ENCODE data around the gene PC. TPM values are rescaled to one million over a fixed set of nuclear protein-coding genes. Genes with fewer than 3 reads are reported as not detected.
A peak's percentile ranks its signal among the peaks of the same experiment; 100 is the strongest.

Gene PC
- total and polyA plus RNA-seq, 7 donors, result 2.0 to 40.2 (median 11.8) TPM

DNA sequence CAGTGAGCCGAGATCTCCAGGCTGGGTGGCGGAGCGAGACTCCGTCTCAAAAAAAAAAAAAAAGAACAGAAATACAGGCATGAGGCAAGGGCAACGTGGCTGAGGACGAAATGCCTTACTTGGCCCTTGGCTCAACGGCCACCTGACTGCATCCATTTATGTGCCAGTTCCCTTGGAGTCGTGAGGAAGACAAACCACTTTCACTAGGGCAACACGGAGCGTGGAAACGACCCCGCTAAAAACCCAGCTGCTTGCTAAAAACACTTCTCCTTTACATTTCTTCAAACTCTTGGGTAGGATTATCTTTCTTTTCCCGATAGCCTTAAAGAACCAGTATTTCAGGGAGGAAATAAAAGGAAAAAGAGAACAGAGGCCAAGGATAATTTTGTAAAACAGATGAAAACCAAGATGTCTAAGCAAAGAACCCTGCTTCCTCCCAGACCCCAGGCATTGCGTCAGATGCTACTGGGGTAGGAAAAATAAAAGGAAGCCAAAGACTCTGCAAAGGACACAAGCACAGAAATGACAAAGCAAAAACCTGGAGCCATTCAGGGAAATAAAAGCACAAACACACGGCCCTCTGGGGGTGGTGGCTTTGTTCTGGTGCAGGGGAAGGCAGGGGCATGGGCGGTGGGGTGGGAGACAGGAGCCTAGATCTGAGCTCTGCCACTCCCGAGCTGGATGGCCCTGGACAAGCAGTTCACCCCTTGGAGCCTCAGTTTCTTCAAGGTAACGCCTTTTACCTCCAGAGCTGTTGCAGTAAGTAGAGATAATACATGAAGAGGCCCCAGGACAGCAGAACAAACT is 37.0 kb downstream of the PC start:
- TF ChIP-seq, protein P1, sequence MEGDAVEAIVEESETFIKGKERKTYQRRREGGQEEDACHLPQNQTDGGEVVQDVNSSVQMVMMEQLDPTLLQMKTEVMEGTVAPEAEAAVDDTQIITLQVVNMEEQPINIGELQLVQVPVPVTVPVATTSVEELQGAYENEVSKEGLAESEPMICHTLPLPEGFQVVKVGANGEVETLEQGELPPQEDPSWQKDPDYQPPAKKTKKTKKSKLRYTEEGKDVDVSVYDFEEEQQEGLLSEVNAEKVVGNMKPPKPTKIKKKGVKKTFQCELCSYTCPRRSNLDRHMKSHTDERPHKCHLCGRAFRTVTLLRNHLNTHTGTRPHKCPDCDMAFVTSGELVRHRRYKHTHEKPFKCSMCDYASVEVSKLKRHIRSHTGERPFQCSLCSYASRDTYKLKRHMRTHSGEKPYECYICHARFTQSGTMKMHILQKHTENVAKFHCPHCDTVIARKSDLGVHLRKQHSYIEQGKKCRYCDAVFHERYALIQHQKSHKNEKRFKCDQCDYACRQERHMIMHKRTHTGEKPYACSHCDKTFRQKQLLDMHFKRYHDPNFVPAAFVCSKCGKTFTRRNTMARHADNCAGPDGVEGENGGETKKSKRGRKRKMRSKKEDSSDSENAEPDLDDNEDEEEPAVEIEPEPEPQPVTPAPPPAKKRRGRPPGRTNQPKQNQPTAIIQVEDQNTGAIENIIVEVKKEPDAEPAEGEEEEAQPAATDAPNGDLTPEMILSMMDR (IDR thresholded peaks at IDR 0.05), result no peak
- TF ChIP-seq POLR2A (IDR thresholded peaks at IDR 0.05) (no peak), EP300 (IDR thresholded peaks at IDR 0.05) (no peak), POLR2AphosphoS5 (IDR thresholded peaks at IDR 0.05) (no peak)
- WGBS, 2 donors, result 71 to 88% methylated on average over 18 of the region's 18 CpGs
- intact Hi-C loops (cut with DNase I), result no loop called here

DNA sequence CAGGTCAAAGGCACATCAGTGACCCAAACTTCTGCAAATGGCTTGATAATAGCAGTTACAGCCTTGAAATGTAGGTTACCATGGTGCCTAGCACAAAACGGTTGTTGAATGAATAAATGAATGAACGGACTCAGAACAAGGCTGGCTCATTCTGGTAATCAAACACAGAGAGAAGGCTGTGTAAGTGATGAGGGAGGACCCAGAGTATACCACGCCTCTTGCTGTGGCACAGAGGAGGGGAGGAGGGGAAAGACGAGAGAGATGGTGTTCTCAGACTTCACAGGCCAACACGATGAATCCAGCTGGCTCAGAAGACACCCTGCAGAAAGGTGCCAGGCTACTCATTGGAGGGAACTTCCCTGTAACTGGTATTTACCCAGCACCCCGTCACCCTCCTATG is 38.3 kb downstream of the PC start:
- no peaks in the 10 kb centered on the region for H3K36me3 ChIP-seq
- no peaks in the 10 kb centered on the region for H3K4me1 ChIP-seq
- H3K9me3 ChIP-seq, result no peaks in the 10 kb centered on the region
- H3K4me3 ChIP-seq, result no peak overlapping the region
- H3K27ac ChIP-seq, result no peak overlapping the region
- intact Hi-C loops (cut with DNase I), result no loop called here
- TF ChIP-seq EP300 (IDR thresholded peaks at IDR 0.05) (no peak), POLR2AphosphoS5 (IDR thresholded peaks at IDR 0.05) (no peak), POLR2A (IDR thresholded peaks at IDR 0.05) (no peak)
- TF ChIP-seq, protein P1 (IDR thresholded peaks at IDR 0.05), result no peak
- DNase-seq, result no peak
- H3K27me3 ChIP-seq, result no peaks in the 10 kb centered on the region
- 79 to 82% methylated on average over 6 of the region's 6 CpGs for WGBS, 2 donors

More for the DNA sequence above, 37.0 kb downstream of the PC start:
- DNase-seq, result no peak
- no peaks in the 10 kb centered on the region for H3K9me3 ChIP-seq
- H3K4me3 ChIP-seq, result no peak overlapping the region
- H3K27ac ChIP-seq, result no peak overlapping the region
- no peaks in the 10 kb centered on the region for H3K4me1 ChIP-seq
- no peaks in the 10 kb centered on the region for H3K36me3 ChIP-seq
- H3K27me3 ChIP-seq, result no peaks in the 10 kb centered on the region

DNA sequence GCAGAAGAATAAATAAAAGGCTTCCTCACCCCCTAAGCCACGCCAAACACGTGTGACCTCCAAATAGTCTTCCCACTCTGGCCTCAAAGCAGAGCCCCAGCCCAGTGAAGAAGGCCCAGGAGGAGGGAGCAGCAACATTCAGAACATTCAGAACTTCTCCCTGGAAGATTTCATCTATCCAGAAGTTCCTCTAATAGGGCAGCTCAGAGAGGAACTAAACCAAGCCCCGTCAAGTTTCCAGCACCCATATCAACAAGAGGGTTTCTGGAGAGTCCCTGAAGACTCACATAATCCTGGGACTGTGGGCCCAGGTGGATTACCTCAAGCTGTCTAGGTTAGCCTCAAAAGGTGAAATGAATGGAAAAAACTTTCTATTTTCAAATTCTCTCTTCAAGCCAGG is 39.4 kb downstream of the PC start:
- Histone ChIP-seq H3K4me3 (no peak overlapping the region), H3K27ac (no peak overlapping the region), H3K36me3 (no peaks in the 10 kb centered on the region), H3K4me1 (no peaks in the 10 kb centered on the region), H3K9me3 (no peaks in the 10 kb centered on the region), H3K27me3 (no peaks in the 10 kb centered on the region)
- 47 to 65% methylated on average over 3 of the region's 3 CpGs for WGBS, 2 donors
- DNase-seq, result no peak
- intact Hi-C loops (cut with DNase I), result no loop called here
- TF ChIP-seq EP300 (IDR thresholded peaks at IDR 0.05), result no peak

DNA sequence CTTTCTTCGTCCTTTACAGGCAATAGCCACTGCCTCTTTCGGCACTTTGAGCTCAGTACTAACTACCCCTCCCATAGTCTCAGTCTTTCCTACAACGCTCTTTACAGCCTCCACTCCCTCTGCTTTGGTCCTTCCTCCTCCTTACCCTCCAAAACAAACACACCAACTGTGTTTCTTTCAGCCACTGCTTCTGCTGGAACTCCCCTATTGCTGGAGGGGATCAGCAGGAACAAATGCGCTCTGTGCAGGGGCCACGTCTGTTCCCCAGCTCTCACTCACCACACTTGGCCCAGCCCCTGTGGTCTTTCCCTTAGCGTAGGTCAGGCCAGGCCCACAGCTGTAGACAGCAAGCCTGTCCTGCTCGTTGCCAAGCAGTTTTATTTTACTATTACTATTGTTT is 42.3 kb downstream of the PC start:
- H3K4me3 ChIP-seq, result no peak overlapping the region
- intact Hi-C loops (cut with DNase I), result no loop called here
- peak overlapping the region in 1 of 4 donors; percentile 50 for H3K27ac ChIP-seq
- H3K36me3 ChIP-seq, result no peaks in the 10 kb centered on the region
- 39 to 70% methylated on average over 7 of the region's 7 CpGs for WGBS, 2 donors
- no peaks in the 10 kb centered on the region for H3K4me1 ChIP-seq
- DNase-seq, result no peak
- TF ChIP-seq, protein P1 (IDR thresholded peaks at IDR 0.05), result no peak
- TF ChIP-seq POLR2AphosphoS5 (IDR thresholded peaks at IDR 0.05), result no peak
- H3K9me3 ChIP-seq, result no peaks in the 10 kb centered on the region
- no peaks in the 10 kb centered on the region for H3K27me3 ChIP-seq

DNA sequence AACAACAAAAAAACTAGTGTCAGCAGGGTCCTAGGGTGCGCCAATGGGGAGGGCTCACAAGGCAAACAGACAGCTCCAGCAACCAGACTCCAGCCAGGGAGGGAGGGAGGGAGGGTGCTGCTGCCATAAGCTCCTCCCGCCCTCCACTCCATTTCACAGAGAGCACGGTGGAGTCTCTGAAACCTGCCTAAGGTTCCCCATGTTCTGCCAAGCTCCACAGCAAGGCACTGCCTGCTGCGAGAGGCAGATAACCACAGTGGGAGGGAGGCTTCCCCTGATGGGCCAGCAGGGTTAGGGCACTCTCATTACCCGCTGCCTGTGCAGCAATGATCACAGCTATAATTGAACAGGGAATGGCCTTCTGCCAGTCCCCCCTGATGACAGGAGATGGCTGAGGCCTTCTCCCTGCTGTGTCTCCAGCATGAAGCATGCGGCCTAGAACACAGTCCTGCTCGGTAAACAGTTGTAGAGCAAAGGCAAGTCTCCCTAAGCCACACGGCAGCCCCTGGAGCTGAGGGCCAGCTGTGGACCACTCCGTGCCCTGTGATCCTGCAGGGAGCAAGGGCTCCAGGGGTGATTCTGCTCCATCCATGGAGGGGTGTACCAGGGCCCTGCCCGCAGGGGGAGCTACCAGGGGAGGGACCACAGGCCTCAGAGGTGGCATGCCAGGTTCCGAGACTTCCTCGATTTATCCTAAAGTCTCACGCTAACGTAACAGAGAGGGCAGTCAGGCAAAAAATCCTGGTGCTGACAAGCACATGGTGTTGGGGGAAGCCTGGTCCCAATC is 42.9 kb downstream of the PC start:
- no peaks in the 10 kb centered on the region for H3K27me3 ChIP-seq
- 86 to 87% methylated on average over 14 of the region's 14 CpGs for WGBS, 2 donors
- H3K36me3 ChIP-seq, result no peaks in the 10 kb centered on the region
- DNase-seq, result no peak
- H3K4me3 ChIP-seq, result no peak overlapping the region
- peak overlapping the region in 1 of 4 donors; percentile 50 for H3K27ac ChIP-seq
- TF ChIP-seq, protein P1 (IDR thresholded peaks at IDR 0.05), result no peak
- H3K4me1 ChIP-seq, result no peaks in the 10 kb centered on the region
- intact Hi-C loops (cut with DNase I), result no loop called here
- no peaks in the 10 kb centered on the region for H3K9me3 ChIP-seq

Measured in sigmoid colon (tissue), 7 donors.